Colonic mucosa (tissue), 4 donors: Measurements from ENCODE around the gene LYRM2. TPM values are rescaled to one million over a fixed set of nuclear protein-coding genes. Genes with fewer than 3 reads are reported as not detected.

Experiments
- DNase-seq: peaks from one replicate; pipeline ENCODE4 v3.0.0-alpha.2; 2020
- H3K27ac ChIP-seq: fragments of 200-600 bp; one replicate; pipeline ENCODE4 v1.8.0; 2021
- H3K27me3 ChIP-seq: fragments of 200-600 bp; one replicate; pipeline ENCODE4 v1.8.0; 2021
- H3K36me3 ChIP-seq: fragments of 200-600 bp; one replicate; pipeline ENCODE4 v1.8.0; 2021
- H3K4me1 ChIP-seq: fragments of 200-600 bp; one replicate; pipeline ENCODE4 v1.8.0; 2021; ENCODE audit warnings: mild to moderate bottlenecking
- H3K4me3 ChIP-seq: fragments of 200-600 bp; one replicate; pipeline ENCODE4 v1.8.0; 2021
- H3K9ac ChIP-seq, 2 donors: one replicate each; pipeline ENCODE4 v1.7.0; 2013; ENCODE audit warnings: control low read depth in 2 of 2, low read depth in 2 of 2, low read length in 2 of 2
- H3K9me3 ChIP-seq: fragments of 200-600 bp; one replicate; pipeline ENCODE4 v1.8.0; 2021
- CTCF ChIP-seq: fragments of 200-600 bp; IDR thresholded peaks from one replicate; pipeline ENCODE4 v1.8.0; 2022; ENCODE audit warnings: antibody characterized with exemption, mild to moderate bottlenecking
- intact Hi-C: fragments of 100-400 bp; cut with DNase I; formaldehyde crosslinking; loops from one replicate; pipeline ENCODE4 v1.14.1; 2022
- total RNA-seq, 2 donors: library from RNA; stranded (reverse); fragmentation: NEBNext Ultra II Directional in 1 of 2; extraction: Animal tissue kit (Norgen Biotek cat#: 25700) in 1 of 2; gene quantifications; one replicate each; pipeline ENCODE4 v1.2.1, GENCODE V29; 2021
- donor health status: healthy.
- donor health status: DM: no; HTN: no; CAD: no.
- donor health status: DM: no; HTN: no; CAD: no.

The LYRM2 gene
- total RNA-seq, 2 donors from 2014 or later, result 28.7 to 43.5 TPM

DNA sequence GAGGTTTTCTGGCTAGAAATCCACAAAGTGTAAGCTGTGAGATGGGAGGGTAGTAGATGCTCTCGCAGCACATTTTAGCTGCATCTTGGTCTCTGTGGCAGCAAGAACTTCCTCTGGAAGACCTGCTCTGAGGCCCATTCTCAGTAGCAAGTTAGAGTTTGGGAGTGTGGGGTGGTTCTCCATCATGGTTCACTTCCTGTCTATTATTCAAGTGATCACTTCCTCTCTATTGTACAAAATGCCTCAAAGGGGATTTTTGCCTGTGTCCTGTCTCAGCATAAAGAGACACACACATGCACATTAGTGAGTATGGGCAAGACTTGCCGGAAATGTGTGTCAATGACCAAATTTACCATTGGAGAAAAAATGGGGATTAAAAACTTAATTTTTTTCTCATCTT is 42.5 kb downstream of the LYRM2 start:
- H3K27me3 ChIP-seq, result no peaks in the 10 kb centered on the region
- no peak overlapping the region for H3K27ac ChIP-seq
- H3K4me1 ChIP-seq, result no peaks in the 10 kb centered on the region
- no peak overlapping the region for H3K4me3 ChIP-seq
- intact Hi-C loops, result no loop called here
- no peaks in the 10 kb centered on the region for H3K36me3 ChIP-seq
- no peaks in the 10 kb centered on the region for H3K9me3 ChIP-seq
- TF ChIP-seq CTCF, result no peak
- no peak overlapping the region for H3K9ac ChIP-seq
- no peak for DNase-seq

GRCh38 chr6:89591745-89592144 is 46.8 kb downstream of the LYRM2 start:
- Histone ChIP-seq H3K27me3 (no peaks in the 10 kb centered on the region), H3K4me1 (no peaks in the 10 kb centered on the region), H3K27ac (no peak overlapping the region), H3K9ac (no peak overlapping the region), H3K9me3 (no peaks in the 10 kb centered on the region), H3K36me3 (no peaks in the 10 kb centered on the region), H3K4me3 (no peak overlapping the region)
- no peak for TF ChIP-seq CTCF
- intact Hi-C loops, result no loop called here
- DNase-seq, result no peak

GRCh38 chr6:89590133-89590532 is 48.4 kb downstream of the LYRM2 start:
- intact Hi-C loops, result no loop called here
- Histone ChIP-seq H3K9ac (no peak overlapping the region), H3K27ac (no peak overlapping the region), H3K36me3 (no peaks in the 10 kb centered on the region), H3K27me3 (no peaks in the 10 kb centered on the region), H3K4me1 (no peaks in the 10 kb centered on the region), H3K4me3 (no peak overlapping the region), H3K9me3 (no peaks in the 10 kb centered on the region)
- TF ChIP-seq CTCF, result no peak
- no peak for DNase-seq

DNA sequence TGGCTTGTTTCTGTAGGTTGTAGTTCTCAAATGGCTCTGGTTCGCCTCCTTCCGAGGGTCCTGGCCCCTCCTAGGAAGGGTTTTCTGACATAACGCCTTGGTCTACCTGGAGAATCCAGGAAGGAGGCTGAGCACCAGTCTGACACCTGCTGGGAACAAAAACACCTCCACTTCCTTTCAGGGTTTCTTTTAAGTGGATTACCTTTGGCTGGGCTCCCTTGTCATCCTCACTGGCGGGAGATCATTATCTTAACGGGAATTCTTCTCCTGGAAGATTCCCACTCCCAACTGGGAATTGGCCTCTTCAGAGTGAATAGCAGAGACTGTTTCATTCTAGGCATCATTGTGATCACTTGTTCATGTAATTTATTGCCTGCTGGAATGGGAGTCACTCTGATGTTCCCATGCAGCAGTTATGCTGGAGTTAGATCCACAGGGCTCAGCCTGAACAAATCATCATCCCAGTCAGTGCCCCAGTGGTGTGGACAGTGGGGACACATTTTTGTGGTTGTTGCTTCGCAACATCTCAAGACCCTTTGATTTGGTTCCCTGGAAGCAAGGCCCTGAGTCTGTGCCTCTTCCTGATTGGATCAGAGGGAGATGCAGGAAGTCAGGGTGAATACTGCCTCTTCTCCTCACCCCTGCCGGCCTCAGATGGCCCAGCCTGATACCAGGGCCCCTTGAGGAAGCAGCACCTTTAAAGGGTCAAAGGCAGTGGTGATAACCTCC is 49.1 kb downstream of the LYRM2 start:
- no peak overlapping the region for H3K4me3 ChIP-seq
- TF ChIP-seq CTCF, result no peak
- DNase-seq, result no peak
- intact Hi-C loops, result no loop called here
- no peaks in the 10 kb centered on the region for H3K9me3 ChIP-seq
- no peak overlapping the region for H3K27ac ChIP-seq
- H3K27me3 ChIP-seq, result no peaks in the 10 kb centered on the region
- H3K36me3 ChIP-seq, result no peaks in the 10 kb centered on the region
- no peaks in the 10 kb centered on the region for H3K4me1 ChIP-seq
- no peak overlapping the region for H3K9ac ChIP-seq

DNA sequence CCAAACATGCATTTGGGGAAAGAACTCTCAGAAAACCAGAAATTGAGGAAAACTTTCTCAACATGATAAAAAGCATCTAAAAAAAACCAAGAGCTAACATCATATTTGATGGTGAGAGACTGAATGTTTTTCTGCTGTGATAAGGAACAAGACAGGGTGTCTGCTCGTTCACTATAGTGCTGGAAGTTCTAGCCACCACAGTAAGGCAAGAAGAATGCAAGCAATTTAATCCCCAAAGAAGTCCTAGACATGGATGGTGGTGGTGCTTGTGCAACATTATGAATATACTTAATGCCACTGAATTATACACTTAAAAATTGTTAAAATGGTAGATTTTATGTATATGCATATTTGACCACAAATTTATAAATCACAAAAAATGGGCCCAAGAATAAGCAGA is 53.4 kb downstream of the LYRM2 start:
- Histone ChIP-seq H3K36me3 (no peaks in the 10 kb centered on the region), H3K4me1 (no peaks in the 10 kb centered on the region), H3K9me3 (no peaks in the 10 kb centered on the region), H3K27ac (no peak overlapping the region), H3K9ac (no peak overlapping the region), H3K4me3 (no peak overlapping the region), H3K27me3 (no peaks in the 10 kb centered on the region)
- TF ChIP-seq CTCF, result no peak
- intact Hi-C loops, result no loop called here
- DNase-seq, result no peak
